ENCODE data around the gene RGS18. TPM values are rescaled to one million over a fixed set of nuclear protein-coding genes. Genes with fewer than 3 reads are reported as not detected.

RGS18 gene
- total and polyA plus RNA-seq, 9 of the 15 experiments (the other 6 are each of a cell fraction or from before 2014, with no cell fraction given) = 0.03 to 0.11 (median 0.05) TPM; not detected in 5

DNA sequence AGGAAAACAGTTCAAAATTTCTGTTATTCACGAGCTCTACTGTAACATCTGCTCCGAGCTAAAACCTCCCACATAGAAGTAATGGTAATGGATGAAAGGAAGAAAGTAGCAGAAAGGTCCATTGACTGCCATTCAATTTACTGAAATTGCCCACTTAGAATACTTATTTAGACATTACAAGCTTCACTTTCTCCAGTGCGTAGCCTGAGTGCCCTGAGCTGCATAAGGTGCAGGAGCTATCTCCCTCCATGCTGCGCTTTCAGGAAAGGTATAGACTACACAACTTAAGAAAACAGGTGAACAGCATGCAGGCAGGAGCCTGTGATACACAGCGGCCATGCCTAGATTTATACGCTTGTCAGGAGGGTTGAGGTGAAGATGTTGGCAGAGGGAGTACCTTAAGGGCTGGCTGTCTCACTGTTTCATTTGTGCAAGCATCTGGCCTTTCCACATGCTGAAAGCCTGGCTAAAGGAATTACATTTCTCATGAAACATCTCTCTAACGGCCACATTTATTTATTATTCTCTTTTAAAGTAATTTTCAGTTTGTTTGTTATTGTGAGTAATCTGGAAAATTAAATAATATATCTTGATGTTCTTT, 74.7 kb downstream of the RGS18 start:
- POLR2A ChIA-PET = no interaction called here
- intact Hi-C loops (cut with micrococcal nuclease) (no loop called here), in situ Hi-C loops (cut with MboI) (no loop called here)
- H3K36me3 ChIP-seq (ENCODE audit: control insufficient read depth, insufficient read depth, low read length) = no peaks in the 10 kb centered on the region
- H3K4me3 ChIP-seq = no peak overlapping the region
- H3K79me2 ChIP-seq (ENCODE audit: control insufficient read depth, insufficient read depth, low read length) = no peaks in the 10 kb centered on the region
- DNase-seq (ENCODE audit: extremely low read depth in 1 of 4, low spot score in 3 of 4) = no peak
- H4K20me1 ChIP-seq (replicated peaks; ENCODE audit: control insufficient read depth, insufficient read depth, low read length) = no peaks in the 10 kb centered on the region
- H2AFZ ChIP-seq (ENCODE audit: low read depth, low read length) = peak overlapping the region; percentile 12
- CTCF ChIA-PET (ENCODE audit: low intra/inter-chr PET ratio) = no interaction called here
- no peak for FAIRE-seq
- H3K27ac ChIP-seq (ENCODE audit: extremely low read depth, low read depth, low read length) = no peak overlapping the region
- H3K4me1 ChIP-seq (replicated peaks in 1 of 2; ENCODE audit: control insufficient read depth in 2 of 2, insufficient read depth in 2 of 2, low read length in 2 of 2) = no peaks in the 10 kb centered on the region
- H3K4me2 ChIP-seq (ENCODE audit: insufficient read depth, low read length) = no peak overlapping the region
- TF ChIP-seq RBM25 (IDR thresholded peaks at IDR 0.05; ENCODE audit: low read depth, low read length, severe bottlenecking) (no peak), HDAC6 (IDR thresholded peaks at IDR 0.05; ENCODE audit: low read depth, low read length) (no peak), TARDBP (IDR thresholded peaks at IDR 0.05) (no peak)
- no peak overlapping the region for H3K9ac ChIP-seq (ENCODE audit: insufficient read depth in 1 of 2, low read depth in 2 of 2, low read length in 2 of 2)
- 47% methylated on average over 7 of the region's 7 CpGs for WGBS (ENCODE audit: insufficient coverage, low coverage, missing lambda C conversion rate)
- H3K27me3 ChIP-seq (ENCODE audit: control insufficient read depth in 2 of 2, insufficient read depth in 2 of 2, low read length in 2 of 2) = no peaks in the 10 kb centered on the region
- H3K9me1 ChIP-seq (ENCODE audit: control insufficient read depth, insufficient read depth, low read length) = no peaks in the 10 kb centered on the region
- no TSS peak for BruUV-seq (replicated peaks)
- ATAC-seq = peak; percentile 63
- no peaks in the 10 kb centered on the region for H3K9me3 ChIP-seq (replicated peaks; ENCODE audit: control insufficient read depth, insufficient read depth, low read depth, low read length)

DNA sequence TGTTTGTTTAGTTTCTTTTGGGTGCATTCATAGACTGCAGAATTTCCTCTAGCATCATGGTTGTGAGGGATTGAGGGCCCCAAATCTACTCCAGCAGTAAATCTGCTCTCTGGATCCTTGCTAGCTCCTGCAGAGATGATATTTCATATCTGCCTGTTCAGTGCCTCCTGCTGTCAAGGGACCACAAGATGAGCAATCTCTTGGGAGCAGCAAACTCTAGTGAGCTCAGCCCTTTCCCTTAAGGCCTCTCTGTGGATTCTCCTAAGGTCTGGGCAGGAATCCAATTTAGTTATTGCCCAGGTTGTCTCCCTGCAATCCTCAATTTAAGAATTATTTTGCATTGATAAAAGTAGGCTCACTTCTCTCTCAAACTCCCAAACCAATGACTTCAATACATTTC, 76.9 kb downstream of the RGS18 start:
- CTCF ChIA-PET (ENCODE audit: low intra/inter-chr PET ratio) = no interaction called here
- H3K36me3 ChIP-seq (ENCODE audit: control insufficient read depth, insufficient read depth, low read length) = no peaks in the 10 kb centered on the region
- BruUV-seq (replicated peaks) = no TSS peak
- H4K20me1 ChIP-seq (replicated peaks; ENCODE audit: control insufficient read depth, insufficient read depth, low read length) = no peaks in the 10 kb centered on the region
- H3K27me3 ChIP-seq (ENCODE audit: control insufficient read depth in 2 of 2, insufficient read depth in 2 of 2, low read length in 2 of 2) = no peaks in the 10 kb centered on the region
- H3K9me1 ChIP-seq (ENCODE audit: control insufficient read depth, insufficient read depth, low read length) = no peaks in the 10 kb centered on the region
- H2AFZ ChIP-seq (ENCODE audit: low read depth, low read length) = no peak overlapping the region
- POLR2A ChIA-PET = interaction anchor here (0.7 kb wide), 1 partner anchor 23 kb away, joined by 3 read pairs; no protein-coding TSS in a partner anchor
- H3K4me3 ChIP-seq = no peak overlapping the region
- in situ Hi-C loops (cut with MboI) (no loop called here), intact Hi-C loops (cut with micrococcal nuclease) (loop anchor here (5.0 kb wide), 1 partner anchor 243 kb away; no protein-coding TSS in a partner anchor)
- no peak for FAIRE-seq
- H3K27ac ChIP-seq (ENCODE audit: extremely low read depth, low read depth, low read length) = no peak overlapping the region
- no peak overlapping the region for H3K9ac ChIP-seq (ENCODE audit: insufficient read depth in 1 of 2, low read depth in 2 of 2, low read length in 2 of 2)
- H3K4me1 ChIP-seq (replicated peaks in 1 of 2; ENCODE audit: control insufficient read depth in 2 of 2, insufficient read depth in 2 of 2, low read length in 2 of 2) = no peaks in the 10 kb centered on the region
- peak; percentile 75 for ATAC-seq
- H3K79me2 ChIP-seq (ENCODE audit: control insufficient read depth, insufficient read depth, low read length) = no peaks in the 10 kb centered on the region
- DNase-seq (ENCODE audit: extremely low read depth in 1 of 4, low spot score in 3 of 4) = peak in 2 of 4 experiments; percentile 14 to 53
- H3K9me3 ChIP-seq (replicated peaks; ENCODE audit: control insufficient read depth, insufficient read depth, low read depth, low read length) = no peaks in the 10 kb centered on the region
- no peak overlapping the region for H3K4me2 ChIP-seq (ENCODE audit: insufficient read depth, low read length)
- TF ChIP-seq TEAD4 (IDR thresholded peaks at IDR 0.05; ENCODE audit: low read length) (peak; percentile 18; the same call in 1 of the 2 replicates), TEAD4 (CRISPR knock-in tag; IDR thresholded peaks at IDR 0.05; ENCODE audit: borderline replicate concordance) (no peak), NFIC (IDR thresholded peaks at IDR 0.05) (peak; percentile 29; the same call in 1 of the 2 replicates), BRD4 (IDR thresholded peaks at IDR 0.05) (no peak), RAD21 (CRISPR knock-in tag; conservative IDR thresholded peaks at IDR 0.05 in 1 of 2, IDR thresholded peaks at IDR 0.05 in 1 of 2) (peak; percentile 11 to 29; a peak in 2 of 4 replicates), CBFA2T3 (IDR thresholded peaks at IDR 0.05) (peak; percentile 61), TAL1 (IDR thresholded peaks at IDR 0.05) (peak; percentile 14; the same call in 1 of the 2 replicates), RBM14 (IDR thresholded peaks at IDR 0.05; ENCODE audit: borderline replicate concordance, insufficient read depth, low read depth, low read length) (no peak), TCF3 (CRISPR knock-in tag; IDR thresholded peaks at IDR 0.05) (peak; percentile 68)
- TF ChIP-seq, protein P1, sequence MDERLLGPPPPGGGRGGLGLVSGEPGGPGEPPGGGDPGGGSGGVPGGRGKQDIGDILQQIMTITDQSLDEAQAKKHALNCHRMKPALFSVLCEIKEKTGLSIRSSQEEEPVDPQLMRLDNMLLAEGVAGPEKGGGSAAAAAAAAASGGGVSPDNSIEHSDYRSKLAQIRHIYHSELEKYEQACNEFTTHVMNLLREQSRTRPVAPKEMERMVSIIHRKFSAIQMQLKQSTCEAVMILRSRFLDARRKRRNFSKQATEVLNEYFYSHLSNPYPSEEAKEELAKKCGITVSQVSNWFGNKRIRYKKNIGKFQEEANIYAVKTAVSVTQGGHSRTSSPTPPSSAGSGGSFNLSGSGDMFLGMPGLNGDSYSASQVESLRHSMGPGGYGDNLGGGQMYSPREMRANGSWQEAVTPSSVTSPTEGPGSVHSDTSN (CRISPR knock-in tag; IDR thresholded peaks at IDR 0.05; ENCODE audit: low read depth) = no peak
- TF ChIP-seq, protein P1 (tag; conservative IDR thresholded peaks at IDR 0.05; ENCODE audit: low read depth) = 0 out of 2 replicates have a peak, but pooled peaks have one; percentile 16
